H1 (cell line): ENCODE data around the gene ACSF3.

ENCODE experiments used
- CEBPB ChIP-seq: IDR thresholded peaks from 2 replicates; pipeline ENCODE4 v1.6.1; 2012; ENCODE audit warnings: low read depth, low read length
- CHD2 ChIP-seq: IDR thresholded peaks from 2 replicates; pipeline ENCODE4 v1.6.1; 2012; ENCODE audit warnings: low read length, improper control_type of control experiment
- CREB1 ChIP-seq: IDR thresholded peaks from 2 replicates; pipeline ENCODE4 v1.6.1; 2012; ENCODE audit warnings: inconsistent platforms
- CTCF ChIP-seq, 3 experiments: IDR thresholded peaks; 1 replicate in 2 of 3; 2 replicates in 1 of 3; pipeline versions ENCODE4 v1.5.1 to v1.6.1; 2011; ENCODE audit warnings: low read length in 3 of 3, mild to moderate bottlenecking in 3 of 3, inconsistent platforms in 2 of 3, low read depth in 1 of 3, moderate library complexity in 1 of 3; ENCODE audit not compliant: insufficient read depth in 1 of 3; ENCODE audit errors: control extremely low read depth in 1 of 3
- EZH2 ChIP-seq: fragments of 200-600 bp; sonication (generic); IDR thresholded peaks from 2 replicates; pipeline ENCODE4 v1.7.1; 2012; ENCODE audit warnings: low read depth, mild to moderate bottlenecking, moderate library complexity, low read length, inconsistent platforms; ENCODE audit not compliant: severe bottlenecking
- GABPA ChIP-seq: IDR thresholded peaks from 2 replicates; pipeline ENCODE4 v1.6.1; 2011; ENCODE audit warnings: mild to moderate bottlenecking, low read length, moderate library complexity, borderline replicate concordance; ENCODE audit not compliant: insufficient read depth
- HDAC2 ChIP-seq, 2 experiments: fragments of 300-600 bp in 1 of 2; sonication (generic) in 1 of 2; IDR thresholded peaks; 2 replicates each; pipeline ENCODE4 v1.6.1; 2011 to 2012; ENCODE audit warnings: low read depth in 2 of 2, low read length in 2 of 2, mild to moderate bottlenecking in 2 of 2, moderate library complexity in 2 of 2, borderline replicate concordance in 1 of 2, inconsistent platforms in 1 of 2
- JUN ChIP-seq: IDR thresholded peaks from 2 replicates; pipeline ENCODE4 v1.6.1; 2011; ENCODE audit warnings: low read depth, mild to moderate bottlenecking, improper control_type of control experiment, low read length
- KDM5A ChIP-seq: fragments of 200-600 bp; IDR thresholded peaks from 2 replicates; pipeline ENCODE4 v1.7.1; 2012; ENCODE audit warnings: mild to moderate bottlenecking, low read length, inconsistent platforms, mixed read lengths
- POLR2A ChIP-seq, 2 experiments: IDR thresholded peaks; 1 replicate in 1 of 2; 2 replicates in 1 of 2; pipeline ENCODE4 v1.6.1; 2011; ENCODE audit warnings: low read depth in 2 of 2, low read length in 2 of 2, mild to moderate bottlenecking in 2 of 2; ENCODE audit errors: control extremely low read depth in 1 of 2
- RAD21 ChIP-seq, 2 experiments: IDR thresholded peaks in 1 of 2; conservative IDR thresholded peaks in 1 of 2; 2 replicates each; pipeline ENCODE4 v1.6.1; 2011; ENCODE audit warnings: low read depth in 2 of 2, low read length in 2 of 2, improper control_type of control experiment in 1 of 2, inconsistent platforms in 1 of 2, mild to moderate bottlenecking in 1 of 2, moderate library complexity in 1 of 2
- RNF2 ChIP-seq: fragments of 200-900, 300-1000 bp; sonication (generic); IDR thresholded peaks from 2 replicates; pipeline ENCODE4 v1.7.1; 2016; ENCODE audit warnings: borderline replicate concordance, low read depth, mild to moderate bottlenecking, antibody characterized with exemption, low read length; ENCODE audit not compliant: poor library complexity, severe bottlenecking; ENCODE audit errors: missing control alignments
- SUZ12 ChIP-seq: fragments of 200-600 bp; sonication (generic); IDR thresholded peaks from 2 replicates; pipeline ENCODE4 v1.6.1; 2012; ENCODE audit warnings: mild to moderate bottlenecking, inconsistent platforms, low read length, moderate library complexity, mixed read lengths
- TF ChIP-seq, protein P1 (sequence below): IDR thresholded peaks from 2 replicates; pipeline ENCODE4 v1.6.1; 2012; ENCODE audit warnings: low read length, inconsistent platforms

DNA sequence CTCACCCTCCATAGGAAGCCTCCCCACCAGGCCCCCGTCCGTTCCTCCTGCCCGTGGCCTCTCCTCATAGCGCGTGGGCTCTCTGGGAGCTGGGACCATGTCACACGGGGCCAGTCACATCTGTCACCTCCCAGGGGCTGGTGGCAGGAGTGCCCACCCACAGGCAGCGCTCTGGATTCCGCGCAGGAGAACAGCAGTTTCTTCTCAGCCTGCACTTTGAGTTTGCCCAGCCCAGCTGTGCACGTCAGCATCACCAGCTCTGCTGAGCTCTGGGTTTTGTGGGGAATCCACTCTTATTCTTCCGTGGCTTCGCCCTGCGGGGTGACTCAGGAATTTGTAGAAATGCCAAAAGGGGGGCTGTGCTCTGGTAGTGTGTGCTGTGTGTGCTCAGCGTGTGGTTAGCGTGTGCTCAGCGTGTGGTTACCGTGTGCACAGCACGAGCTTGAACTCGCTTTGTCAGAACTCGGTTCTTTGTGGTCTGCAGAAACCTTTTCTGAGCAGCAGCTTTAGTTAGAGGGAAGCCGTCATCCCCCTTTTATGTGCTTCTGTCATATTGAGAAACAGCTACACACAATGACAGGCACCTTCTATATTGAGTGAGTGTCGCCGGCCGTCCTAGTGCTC, 3.2 kb downstream of the ACSF3 start:
- TF ChIP-seq CHD2 (no peak), RNF2 (no peak), CEBPB (no peak), EZH2 (no peak), SUZ12 (no peak), KDM5A (no peak), JUN (no peak), HDAC2 (IDR thresholded peaks at IDR 0.05; ENCODE audit: borderline replicate concordance in 1 of 2, low read depth in 2 of 2, low read length in 2 of 2) (no peak), CTCF (IDR thresholded peaks at IDR 0.05; ENCODE audit: control extremely low read depth in 1 of 3, insufficient read depth in 1 of 3, low read depth in 1 of 3, low read length in 3 of 3) (no peak), POLR2A (IDR thresholded peaks at IDR 0.05; ENCODE audit: control extremely low read depth in 1 of 2, low read depth in 2 of 2, low read length in 2 of 2) (no peak), GABPA (no peak), RAD21 (IDR thresholded peaks at IDR 0.05 in 1 of 2, conservative IDR thresholded peaks at IDR 0.05 in 1 of 2; ENCODE audit: low read depth in 2 of 2, low read length in 2 of 2) (no peak), CREB1 (no peak)
- TF ChIP-seq, protein P1, sequence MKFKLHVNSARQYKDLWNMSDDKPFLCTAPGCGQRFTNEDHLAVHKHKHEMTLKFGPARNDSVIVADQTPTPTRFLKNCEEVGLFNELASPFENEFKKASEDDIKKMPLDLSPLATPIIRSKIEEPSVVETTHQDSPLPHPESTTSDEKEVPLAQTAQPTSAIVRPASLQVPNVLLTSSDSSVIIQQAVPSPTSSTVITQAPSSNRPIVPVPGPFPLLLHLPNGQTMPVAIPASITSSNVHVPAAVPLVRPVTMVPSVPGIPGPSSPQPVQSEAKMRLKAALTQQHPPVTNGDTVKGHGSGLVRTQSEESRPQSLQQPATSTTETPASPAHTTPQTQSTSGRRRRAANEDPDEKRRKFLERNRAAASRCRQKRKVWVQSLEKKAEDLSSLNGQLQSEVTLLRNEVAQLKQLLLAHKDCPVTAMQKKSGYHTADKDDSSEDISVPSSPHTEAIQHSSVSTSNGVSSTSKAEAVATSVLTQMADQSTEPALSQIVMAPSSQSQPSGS = no peak
